NCI-H1105 treated with DMSO at 0.1 percent for 48 hours (cell line): ENCODE measurements around the gene PLXNA4.

Source experiments
- DNase-seq: peaks from one replicate; lab custom pipeline; 2025; lab: John Stamatoyannopoulos, UW

Gene PLXNA4

DNA sequence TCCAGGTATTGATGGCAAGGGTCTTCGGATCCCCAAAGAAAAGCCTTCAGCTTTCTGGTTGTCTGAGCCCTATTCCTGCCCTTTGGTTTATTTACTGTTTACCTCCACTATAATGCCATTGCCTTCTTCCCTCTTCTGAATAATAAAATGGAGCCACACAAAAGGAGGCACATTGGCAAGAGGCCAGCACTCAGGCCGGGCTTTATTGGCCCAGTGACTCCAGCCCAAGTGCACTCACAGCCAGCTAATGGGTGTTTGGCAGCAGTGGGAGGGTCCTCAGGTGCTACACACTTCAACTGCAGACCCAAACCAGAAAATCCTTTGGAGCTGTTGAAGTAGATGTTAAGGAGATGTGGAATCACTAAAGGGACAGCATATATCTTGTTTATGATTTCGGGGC, 336.0 kb downstream of the PLXNA4 start:
- DNase-seq, result peak; percentile 77

DNA sequence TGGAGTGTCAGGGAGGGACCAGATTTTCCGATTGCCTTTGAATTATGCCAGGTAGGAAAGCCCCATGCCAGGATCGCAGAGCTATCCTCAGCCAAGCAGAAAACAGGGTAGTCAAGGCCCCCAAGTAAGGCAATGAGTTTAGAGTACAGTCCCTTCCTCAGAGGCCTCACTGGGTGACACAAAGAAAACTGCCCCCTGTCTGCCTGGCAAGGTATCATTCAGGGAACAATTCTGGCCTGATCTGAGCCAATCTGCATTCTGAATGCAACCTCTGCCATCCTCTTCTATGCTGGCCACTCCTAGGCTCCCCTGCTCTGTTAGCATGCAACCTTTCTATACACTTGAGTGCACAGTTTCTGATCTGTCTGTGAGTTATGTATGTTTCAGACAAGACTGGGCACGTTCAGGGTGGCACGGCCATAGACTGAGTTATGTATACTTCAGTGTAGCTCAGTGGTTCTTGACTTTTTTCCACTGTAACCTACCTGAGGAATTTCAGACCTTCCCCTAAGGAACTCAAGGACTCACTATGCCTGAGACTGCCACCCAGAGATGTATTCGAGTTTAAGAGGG, 336.8 kb downstream of the PLXNA4 start:
- peak; percentile 56 for DNase-seq

DNA sequence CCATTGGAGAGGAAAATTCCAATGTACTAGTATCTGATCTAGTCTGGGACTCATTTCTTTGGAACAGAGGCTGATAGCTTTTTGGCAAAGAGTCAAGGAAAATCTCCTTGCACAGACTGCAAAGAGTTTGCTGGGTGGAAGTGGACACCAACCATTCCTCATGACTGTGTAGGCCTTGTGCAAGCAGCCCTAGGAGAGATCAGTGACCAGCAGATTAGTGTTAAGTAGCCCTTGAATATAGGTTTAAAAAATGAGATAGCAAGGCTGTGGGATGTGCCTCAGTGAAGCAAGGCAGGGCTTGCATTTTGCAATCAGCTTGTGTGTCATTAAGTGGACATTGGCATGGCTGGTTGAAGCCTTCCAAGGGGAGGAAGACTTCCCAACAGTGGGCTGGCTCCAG, 341.6 kb downstream of the PLXNA4 start:
- DNase-seq, result no peak

DNA sequence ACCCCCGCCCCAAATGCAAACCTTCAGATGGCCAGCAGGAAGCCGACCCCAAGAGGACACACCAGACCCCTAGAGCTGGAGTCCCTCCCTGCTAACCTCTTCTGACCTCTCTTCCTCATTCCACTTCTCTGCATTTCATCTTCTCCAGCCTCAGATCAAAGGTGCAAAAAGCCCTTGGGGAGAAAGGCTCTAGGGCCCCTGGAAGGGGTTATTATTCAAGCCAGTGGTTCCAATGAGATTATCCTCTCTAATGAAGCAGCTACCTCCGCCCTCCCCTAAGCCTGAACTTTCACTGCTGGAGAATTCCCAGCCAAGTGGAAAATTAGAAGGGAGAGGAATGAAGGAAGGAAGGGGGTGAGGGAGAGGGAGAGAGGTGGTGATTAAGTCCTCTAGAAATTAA, 343.9 kb downstream of the PLXNA4 start:
- DNase-seq, result no peak

DNA sequence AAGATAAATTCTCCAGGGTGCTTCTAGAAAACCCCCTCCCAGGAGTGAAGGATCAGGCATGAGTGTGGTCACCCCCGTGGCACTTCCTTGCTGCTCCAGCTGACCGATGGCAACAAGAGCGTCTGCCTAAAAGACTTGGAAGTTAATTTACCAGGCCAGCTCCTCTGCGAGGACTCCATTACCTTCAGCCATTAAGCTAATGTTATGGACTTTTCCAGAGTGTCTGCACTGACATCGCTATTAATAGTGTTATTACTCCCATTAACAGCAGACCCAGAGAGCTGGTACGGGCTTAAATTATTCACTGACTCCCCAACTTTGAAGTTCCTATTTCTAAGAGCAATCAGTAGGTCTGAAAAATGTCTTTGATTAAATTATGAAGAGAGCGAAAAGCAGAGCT, 345.8 kb downstream of the PLXNA4 start:
- DNase-seq, result no peak

DNA sequence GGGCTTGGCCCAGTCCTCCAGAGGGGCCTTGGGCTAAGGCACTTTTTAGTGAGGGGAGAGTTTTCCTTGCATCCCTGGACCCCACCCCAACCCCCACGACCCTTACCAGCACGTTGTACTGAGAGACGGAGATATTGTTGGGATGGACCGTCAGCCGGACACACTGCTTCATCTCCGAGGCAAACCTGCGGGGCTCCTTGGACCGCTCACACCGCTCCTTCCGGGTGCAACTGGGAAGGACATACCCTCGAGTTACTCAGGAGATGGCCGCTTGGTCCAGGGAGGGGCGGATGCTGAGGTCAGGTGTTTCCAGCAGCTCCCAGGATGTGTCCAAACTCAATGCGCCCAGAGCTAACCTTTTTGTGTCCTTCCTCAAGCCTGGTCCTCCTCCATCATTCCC, 348.0 kb downstream of the PLXNA4 start:
- DNase-seq, result no peak

DNA sequence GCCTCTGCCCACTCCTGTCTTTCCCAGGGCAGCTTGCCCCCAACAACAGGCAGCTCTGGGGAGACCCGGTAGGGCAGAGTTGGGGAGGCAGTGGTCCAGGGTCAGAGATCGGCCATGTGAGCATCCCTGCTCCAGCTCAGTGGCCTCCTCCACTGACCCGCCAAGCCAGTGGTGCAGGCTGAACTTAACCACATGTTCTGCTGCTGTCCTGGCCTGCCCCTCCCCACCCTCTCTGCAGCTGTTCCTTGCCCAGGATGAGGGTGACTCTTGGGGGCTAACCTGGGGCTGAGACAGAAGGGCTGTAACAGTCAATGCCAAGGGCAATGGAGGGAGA, 349.3 kb downstream of the PLXNA4 start:
- no peak for DNase-seq

DNA sequence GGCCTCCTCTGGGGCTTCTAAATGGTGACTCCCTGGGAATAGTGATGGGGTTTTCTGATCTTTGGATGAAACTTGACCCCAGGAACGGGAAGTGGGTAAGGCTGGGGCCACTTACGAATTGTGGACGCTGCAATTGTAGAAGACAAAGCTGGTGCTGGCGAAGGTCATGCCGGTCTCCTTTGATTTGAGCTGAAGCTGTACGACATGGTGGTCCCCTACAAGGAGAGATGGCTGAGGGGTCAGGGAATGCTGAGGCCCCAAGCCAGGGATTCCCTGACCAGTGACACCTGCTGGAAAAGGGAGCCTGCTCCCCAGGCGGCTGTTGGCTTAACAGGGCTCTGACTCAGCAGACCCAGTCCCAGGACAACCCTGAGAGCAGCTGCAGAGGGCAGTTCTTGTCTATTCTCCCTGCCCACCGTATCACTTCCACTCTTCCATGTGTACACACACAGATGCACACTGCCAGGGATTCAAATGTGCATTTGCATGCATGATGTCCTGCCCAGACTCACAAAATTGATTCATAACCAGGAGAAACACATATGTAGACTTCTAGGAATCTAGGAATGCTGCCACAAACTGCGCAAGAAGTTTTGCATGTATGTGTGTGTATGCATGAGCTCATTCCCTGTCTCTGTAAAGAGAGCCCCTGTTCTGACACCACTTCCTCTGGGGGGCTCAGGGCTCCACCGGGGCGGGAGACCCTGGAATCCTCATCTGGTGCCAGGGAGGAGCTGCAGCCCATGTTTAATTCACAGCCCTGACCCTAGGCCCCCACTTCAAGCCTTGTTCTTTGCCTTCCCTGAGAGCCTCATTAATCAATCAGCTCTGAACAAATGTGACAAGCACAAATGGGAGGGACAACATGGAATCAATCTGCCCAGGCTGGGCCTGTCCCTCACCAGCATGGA, 350.0 kb downstream of the PLXNA4 start:
- no peak for DNase-seq

DNA sequence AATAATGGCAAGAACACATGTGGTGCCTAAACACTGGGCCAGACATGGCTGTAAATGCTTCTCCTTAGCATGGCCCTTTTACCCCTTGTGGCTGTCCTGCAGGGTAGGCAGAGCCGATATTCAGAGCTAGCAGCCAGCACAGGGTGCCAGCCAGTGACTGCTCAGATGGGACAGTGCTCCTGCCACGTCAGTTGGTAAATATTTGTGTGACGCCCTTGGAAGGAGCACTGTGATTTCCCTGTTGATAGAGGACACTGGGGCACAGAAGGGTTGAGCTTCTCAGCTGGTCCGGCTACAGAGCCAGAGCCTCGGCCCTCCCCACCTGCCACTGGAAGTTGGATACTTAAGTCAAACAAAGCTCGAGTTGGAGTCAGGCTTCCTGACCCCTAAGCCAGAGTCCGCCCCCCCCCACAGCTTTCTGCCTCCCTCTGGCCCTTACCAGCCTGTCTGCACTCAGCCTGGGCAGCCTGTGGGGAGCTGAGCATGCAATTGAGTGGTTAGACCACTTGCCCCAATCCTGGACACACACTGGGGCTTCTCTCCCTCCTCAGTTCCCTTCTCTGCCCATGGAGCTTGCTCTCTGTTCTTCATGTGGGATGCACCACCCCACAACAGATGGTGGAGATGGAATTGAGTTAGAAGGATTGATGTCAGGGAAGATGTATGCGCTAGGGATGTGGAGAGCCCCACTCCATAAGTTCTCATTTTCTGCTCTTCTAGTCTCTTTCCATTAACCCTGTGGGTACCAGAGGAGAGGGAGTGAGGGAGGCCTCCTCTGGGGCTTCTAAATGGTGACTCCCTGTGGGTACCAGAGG, 350.8 kb downstream of the PLXNA4 start:
- no peak for DNase-seq

DNA sequence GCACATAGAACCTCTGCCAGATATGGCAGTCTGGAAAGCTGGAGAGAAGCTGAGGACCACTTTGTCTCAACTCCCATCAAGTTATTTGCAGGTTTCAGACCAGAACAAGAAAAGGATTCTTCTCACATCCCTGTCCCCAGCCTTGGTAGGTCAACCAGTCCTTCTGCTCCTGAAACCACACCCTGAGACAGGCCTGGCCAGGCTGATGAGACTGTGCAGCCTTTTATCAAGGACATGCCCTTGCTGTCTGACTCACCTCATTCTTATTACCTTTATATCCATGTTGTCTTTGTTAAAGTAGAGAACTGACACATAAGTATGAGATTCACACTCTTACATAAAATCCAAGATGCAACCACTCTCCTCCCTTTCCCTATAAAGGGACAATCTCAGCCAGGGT, 354.9 kb downstream of the PLXNA4 start:
- no peak for DNase-seq

DNA sequence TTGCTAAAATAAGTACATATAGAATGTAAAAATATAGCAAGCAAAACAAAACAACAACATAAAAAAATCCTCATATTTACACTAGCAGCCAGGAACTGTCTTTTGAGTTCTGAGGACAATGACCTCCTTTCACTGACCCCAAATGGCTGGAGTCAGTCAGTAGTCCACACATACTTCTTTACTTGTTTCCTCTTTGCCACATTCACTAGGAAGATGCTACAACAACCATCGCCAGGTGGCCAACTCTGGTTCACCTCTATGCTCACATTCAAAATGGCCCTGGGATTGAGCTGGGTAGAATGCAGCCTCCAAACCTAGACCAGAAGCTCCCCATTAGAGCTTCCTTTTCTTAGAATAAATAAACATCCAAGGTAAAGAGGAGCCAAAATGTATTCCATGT, 356.2 kb downstream of the PLXNA4 start:
- no peak for DNase-seq

DNA sequence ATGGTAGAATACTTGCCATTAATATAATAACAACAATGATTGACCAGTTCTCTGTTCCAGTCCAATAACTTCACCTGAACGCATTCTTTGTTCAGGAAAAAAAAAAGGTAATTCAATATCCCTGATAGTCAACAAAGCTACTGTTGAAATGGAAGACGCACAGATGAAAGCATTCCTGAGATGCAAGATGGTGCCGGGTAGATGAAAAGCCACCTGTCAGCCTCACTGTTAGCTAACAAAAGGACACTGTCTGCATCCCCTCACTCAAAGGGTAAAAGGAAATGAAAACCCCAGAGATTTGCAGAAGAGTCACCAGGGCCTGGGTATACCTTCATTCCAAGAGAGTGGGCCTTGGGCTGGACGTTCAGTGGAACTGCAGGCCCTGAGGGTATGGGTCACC, 357.4 kb downstream of the PLXNA4 start:
- peak; percentile 58 for DNase-seq

DNA sequence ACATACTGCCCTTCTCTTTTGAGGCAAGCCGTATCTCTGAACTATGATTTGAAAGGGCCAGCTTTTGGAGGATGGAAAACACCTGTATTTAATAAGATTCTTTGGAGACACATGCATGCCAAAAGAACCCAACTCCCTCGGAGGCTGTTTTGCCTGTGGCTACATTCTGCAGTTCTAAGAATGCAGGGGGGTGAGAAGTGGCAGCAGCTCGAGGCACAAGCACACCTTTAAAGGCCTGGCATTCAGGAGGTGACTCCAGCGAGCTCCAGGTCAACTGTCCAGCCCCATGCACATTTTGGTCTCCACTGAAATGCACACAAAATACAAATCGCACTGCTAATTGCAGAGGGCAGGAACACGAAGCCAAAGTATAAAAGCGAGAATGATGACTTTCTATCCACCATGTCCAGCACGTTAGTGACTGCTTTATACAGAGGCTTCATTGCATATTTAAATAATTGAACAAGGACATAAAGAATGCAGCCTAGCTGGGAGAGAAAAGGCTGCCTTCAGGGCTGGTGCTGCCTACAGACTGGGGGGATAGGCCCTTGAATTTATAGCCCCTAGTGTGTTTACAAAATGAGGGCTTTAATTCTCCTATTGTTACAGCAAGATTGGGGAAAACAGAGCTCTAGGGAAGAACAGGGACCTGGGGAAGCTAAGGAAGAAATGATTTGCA, 359.3 kb downstream of the PLXNA4 start:
- no peak for DNase-seq

DNA sequence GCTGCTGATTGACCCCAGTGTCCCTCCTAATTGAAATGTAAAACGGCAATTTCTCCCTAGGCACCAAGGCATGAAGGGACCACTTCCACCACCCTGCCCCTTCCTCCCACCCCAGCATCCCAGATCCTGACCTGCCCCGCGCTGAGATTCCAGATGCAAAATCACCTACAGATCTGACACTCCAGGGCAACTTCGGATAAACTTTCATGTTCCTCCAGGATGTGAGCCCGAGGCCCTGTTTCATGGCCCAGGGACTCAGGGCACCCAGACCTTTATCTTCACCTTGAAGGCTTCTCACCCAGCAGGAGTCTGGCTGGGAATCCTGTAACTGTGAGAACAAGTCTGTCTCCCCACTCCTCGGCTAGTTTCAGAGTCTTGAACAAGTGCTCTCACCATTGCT, 361.8 kb downstream of the PLXNA4 start:
- no peak for DNase-seq

DNA sequence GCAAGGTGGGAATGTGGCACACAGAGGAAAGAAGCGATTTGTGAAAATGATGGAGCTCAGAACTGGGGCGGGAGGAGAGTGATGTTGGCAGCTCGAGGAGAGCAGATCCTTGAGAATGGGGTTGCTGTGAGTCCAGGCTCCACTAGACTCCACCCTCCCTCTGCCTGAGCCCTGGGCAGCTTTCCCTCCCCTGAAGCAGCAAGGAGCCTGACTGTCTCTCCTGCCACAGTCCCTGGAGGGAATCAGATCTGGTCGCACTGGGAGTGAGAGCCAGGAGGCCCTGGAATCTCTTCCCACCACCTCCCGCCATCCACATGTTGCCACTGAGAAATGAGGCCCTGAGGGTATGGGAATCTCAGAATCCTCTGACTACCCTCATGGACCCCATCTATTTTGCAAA, 362.7 kb downstream of the PLXNA4 start:
- no peak for DNase-seq

DNA sequence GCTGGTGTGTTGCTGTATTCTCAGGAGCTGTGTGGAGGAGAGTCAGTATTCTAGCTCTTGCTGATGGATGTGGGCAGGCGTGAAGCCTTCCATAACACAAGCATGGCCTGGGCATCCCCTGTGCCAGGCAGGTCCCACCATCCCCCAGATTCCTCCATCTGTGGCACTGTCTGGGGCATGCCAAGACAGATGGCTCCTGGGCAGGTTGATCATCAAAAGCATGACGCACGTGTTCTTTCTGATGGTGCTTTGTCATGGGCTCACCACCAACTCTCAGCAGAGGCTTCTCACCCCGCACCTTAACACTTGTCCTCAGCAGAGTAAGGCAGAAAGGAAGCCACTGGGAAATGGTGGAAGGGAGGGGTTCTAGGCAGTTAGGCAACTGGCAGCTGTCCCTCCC, 364.3 kb downstream of the PLXNA4 start:
- DNase-seq, result no peak

DNA sequence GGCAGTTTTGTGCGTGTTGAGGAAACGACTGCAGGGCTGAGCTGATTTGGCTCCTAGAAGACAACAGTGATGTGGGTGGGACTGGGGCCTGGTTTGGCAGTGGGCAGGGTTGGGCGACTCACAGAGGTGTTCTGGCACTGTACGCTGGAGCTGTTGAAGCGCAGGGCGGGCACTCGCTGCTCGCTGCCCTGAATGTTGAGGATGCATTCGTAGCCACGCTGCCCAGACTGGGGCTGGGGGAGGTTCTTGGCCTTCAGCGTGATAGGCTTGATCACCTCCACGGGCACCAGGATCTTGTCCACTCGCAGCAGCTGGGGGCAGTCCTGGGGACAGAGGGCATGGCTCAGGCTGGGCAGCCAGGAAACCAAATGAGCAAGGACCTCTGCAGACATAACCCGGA, 365.4 kb downstream of the PLXNA4 start:
- no peak for DNase-seq

DNA sequence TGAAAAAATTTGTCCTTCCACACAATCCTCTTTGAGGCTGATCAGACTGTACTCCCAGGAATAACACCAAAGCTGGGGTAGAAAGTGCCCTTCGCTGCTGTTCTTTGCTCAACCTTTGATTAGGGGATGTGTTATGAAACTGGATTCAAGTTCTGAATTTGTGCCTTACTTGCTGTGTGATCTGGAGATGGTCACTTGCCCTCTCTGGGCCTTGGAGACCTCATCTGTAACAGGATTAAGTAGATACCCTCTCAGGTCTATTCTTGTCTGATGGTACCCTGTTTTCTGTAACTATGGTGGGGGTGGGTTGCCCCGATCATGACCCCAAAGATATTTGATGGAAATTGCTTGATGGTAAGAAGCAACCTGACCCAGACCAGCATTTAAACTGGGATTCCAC, 368.5 kb downstream of the PLXNA4 start:
- DNase-seq, result no peak

DNA sequence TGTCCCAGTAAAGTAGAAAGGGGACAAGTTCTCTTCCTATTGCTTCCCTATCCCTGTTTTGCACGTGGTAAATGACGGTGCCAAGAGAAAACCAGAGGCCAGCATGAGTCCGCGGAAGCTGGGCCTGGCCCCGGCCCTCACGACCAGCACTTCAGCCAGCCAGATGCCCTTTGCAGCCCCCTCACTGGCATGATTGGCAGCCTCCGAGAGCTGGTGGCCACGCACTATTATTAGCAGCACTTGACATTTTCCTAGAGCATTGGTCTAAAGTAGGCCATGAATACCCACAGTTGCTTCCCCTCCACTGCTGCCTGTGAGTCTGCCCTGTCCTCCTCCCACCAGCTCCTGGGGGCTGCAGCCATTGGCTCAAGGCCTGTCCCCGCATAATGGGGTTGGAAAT, 369.1 kb downstream of the PLXNA4 start:
- DNase-seq, result no peak

DNA sequence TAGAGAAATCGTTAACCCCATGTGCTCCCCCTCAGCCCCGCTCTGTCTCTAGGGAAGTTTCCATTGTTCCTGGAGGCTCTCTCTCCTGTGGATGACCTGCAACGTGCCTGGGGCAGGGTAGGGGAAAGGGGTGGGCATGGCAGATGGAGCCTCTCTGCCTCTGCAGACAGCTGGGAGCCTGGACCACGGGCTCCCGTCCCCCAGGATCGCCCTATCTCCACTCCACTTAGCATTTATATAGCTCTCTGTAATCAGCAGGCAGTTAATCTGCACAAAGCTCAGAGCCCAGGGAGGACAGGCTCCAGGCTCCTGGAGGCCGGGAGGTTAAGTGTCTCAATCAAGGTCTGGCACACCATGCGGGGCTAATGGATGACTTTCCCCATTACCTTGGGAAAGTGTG, 369.7 kb downstream of the PLXNA4 start:
- no peak for DNase-seq

DNA sequence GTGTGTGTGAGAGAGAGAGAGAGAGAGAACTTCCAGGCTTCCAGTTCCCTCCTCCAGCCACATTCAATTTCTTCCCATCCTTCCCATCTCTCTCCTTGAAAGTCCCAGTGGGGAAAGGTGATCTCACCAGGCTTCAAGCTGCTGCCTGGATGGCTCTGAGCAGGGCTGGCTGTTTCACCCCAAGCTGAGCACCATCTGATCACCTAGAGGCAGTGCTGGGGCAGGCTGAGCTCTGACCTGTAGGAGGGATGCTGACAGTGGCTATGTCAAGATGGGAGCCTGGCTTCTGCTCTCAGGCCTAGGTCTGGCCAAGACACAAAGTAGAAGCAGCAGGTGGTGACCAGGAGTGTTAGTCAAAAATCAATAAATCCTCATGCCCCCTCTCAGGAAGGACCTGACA, 370.8 kb downstream of the PLXNA4 start:
- DNase-seq, result no peak

DNA sequence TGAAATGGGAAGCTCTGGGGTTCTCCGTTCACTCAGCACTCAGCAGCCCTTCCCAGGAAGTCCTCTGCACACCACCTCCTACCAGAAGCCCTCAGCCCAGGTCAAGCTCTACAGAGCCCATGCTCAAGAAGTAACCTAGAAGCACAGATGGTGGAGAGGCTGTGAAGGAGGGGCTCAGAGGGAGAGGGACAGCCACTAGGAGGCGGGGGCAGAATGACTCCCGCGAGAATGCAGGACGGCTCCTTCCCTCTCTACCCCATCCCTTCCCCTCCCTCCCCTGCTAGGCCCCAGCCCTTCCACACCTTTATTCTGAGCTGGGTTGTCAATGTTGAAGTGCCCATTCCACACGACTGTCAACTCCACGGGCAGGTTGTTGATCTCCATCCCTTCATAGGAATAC, 373.2 kb downstream of the PLXNA4 start:
- no peak for DNase-seq

DNA sequence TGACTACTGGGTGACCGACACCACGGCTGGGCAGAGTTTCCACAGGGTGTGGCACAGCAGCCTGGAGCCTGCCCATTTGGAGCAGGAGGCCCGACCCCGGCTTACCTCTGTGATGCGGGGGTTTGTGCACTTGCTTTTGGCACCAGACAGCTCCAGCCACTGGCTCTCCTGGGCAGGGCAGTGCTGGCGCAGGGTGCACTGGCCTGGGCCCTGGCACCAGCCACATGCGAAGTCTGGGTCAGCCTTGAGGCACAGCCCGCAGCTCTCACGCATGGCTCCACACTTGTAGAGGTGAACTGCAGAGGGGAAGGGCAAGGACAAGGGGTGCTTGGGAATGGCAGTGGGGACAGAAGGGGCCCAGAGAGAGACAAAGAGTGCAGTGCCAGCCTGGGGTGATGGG, 373.7 kb downstream of the PLXNA4 start:
- no peak for DNase-seq
